OCI-LY3 (cell line): ENCODE results near the gene TUBGCP5.

ENCODE experiments used
- H2AFZ ChIP-seq: fragments of 200-600, 300-600 bp; shearing (Covaris generic); 2 replicates; pipeline ENCODE4 v1.6.0; 2014; ENCODE audit warnings: antibody characterized with exemption, low read depth, low read length
- H3K27ac ChIP-seq: fragments of 200-600, 300-600 bp; sonication (generic); 2 replicates; pipeline ENCODE4 v1.5.1; 2014; ENCODE audit warnings: mild to moderate bottlenecking, low read length, moderate library complexity, mixed read lengths
- H3K27me3 ChIP-seq: fragments of 200-600, 300-600 bp; sonication (generic); 2 replicates; pipeline ENCODE4 v1.6.1; 2014; ENCODE audit warnings: low read depth, low read length, mixed read lengths
- H3K36me3 ChIP-seq: fragments of 200-600, 300-600 bp; sonication (generic); replicated peaks from 2 replicates; pipeline ENCODE3; 2014; ENCODE audit warnings: low read depth, low read length, mixed read lengths
- H3K4me1 ChIP-seq: fragments of 300-600, 200-600 bp; sonication (generic); 2 replicates; pipeline ENCODE4 v1.6.1; 2014; ENCODE audit warnings: low read length, mixed read lengths
- H3K4me2 ChIP-seq: fragments of 200-600, 300-600 bp; sonication (generic); 2 replicates; pipeline ENCODE4 v1.6.1; 2014; ENCODE audit warnings: low read length, mixed read lengths
- H3K4me3 ChIP-seq: fragments of 300-600, 200-600 bp; sonication (generic); 2 replicates; pipeline ENCODE4 v1.5.1; 2014; ENCODE audit warnings: antibody characterized with exemption, mild to moderate bottlenecking, low read length, moderate library complexity
- H3K79me2 ChIP-seq: fragments of 300-600, 200-600 bp; shearing (Covaris generic); 2 replicates; pipeline ENCODE4 v1.6.1; 2014; ENCODE audit warnings: mild to moderate bottlenecking, low read length, mixed read lengths
- H3K9ac ChIP-seq: fragments of 300-600, 200-600 bp; shearing (Covaris generic); 2 replicates; pipeline ENCODE4 v1.6.0; 2014; ENCODE audit warnings: mild to moderate bottlenecking, low read length, moderate library complexity
- H3K9me3 ChIP-seq: fragments of 200-600, 300-600 bp; shearing (Covaris generic); 2 replicates; pipeline ENCODE4 v1.6.1; 2014; ENCODE audit warnings: low read length, mixed read lengths; ENCODE audit not compliant: insufficient read depth
- H4K20me1 ChIP-seq: fragments of 200-600, 300-600 bp; sonication (generic); 2 replicates; pipeline ENCODE4 v1.6.1; 2016; ENCODE audit warnings: low read length, mixed read lengths; ENCODE audit not compliant: insufficient read depth
- EZH2phosphoT487 ChIP-seq: fragments of 200-600 bp; shearing (Covaris generic); IDR thresholded peaks from 2 replicates; pipeline ENCODE4 v1.6.1; 2018; ENCODE audit warnings: antibody characterized with exemption, mixed run types, low read depth
- TF ChIP-seq, protein P1 (sequence below): fragments of 200-600, 300-600 bp; sonication (generic); IDR thresholded peaks from 2 replicates; pipeline ENCODE4 v1.5.1; 2014; ENCODE audit warnings: antibody characterized with exemption, low read length, low read depth

The TUBGCP5 gene

DNA sequence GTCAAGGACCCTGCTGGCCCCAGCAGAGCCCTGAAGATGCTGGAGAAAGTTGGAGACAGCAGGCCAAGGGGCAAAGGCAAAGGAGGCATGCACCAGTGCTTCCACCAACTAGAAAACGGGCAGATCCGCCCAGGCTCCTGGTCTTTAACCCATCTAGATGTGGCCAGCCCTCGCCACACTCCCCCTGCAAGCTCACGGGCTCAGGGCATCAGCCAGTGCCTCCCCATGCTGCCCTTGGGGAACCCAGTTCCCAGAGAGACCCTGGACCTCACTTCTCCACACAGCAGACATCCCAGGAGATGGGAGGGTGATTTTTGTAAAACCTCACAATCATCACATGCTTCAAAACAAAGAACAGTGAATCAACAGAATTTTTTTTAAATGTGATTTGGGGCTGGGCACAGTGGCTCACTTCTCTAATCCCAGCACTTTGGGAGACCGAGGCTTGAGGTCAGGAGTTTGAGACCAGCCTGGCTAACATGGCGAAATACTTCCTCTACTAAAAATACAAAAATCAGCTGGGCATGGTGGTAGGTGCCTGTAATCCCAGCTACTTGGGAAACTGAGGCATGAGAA, 83.7 kb downstream of the TUBGCP5 start:
- peaks cover 4% of the 10 kb centered on the region; the same call in 1 of the 2 replicates for H4K20me1 ChIP-seq
- H2AFZ ChIP-seq, result no peak overlapping the region
- H3K9me3 ChIP-seq, result no peaks in the 10 kb centered on the region
- no peak for TF ChIP-seq EZH2phosphoT487
- TF ChIP-seq, protein P1, sequence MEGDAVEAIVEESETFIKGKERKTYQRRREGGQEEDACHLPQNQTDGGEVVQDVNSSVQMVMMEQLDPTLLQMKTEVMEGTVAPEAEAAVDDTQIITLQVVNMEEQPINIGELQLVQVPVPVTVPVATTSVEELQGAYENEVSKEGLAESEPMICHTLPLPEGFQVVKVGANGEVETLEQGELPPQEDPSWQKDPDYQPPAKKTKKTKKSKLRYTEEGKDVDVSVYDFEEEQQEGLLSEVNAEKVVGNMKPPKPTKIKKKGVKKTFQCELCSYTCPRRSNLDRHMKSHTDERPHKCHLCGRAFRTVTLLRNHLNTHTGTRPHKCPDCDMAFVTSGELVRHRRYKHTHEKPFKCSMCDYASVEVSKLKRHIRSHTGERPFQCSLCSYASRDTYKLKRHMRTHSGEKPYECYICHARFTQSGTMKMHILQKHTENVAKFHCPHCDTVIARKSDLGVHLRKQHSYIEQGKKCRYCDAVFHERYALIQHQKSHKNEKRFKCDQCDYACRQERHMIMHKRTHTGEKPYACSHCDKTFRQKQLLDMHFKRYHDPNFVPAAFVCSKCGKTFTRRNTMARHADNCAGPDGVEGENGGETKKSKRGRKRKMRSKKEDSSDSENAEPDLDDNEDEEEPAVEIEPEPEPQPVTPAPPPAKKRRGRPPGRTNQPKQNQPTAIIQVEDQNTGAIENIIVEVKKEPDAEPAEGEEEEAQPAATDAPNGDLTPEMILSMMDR, result no peak
- no peak overlapping the region for H3K9ac ChIP-seq
- H3K79me2 ChIP-seq, result no peaks in the 10 kb centered on the region
- no peak overlapping the region for H3K27ac ChIP-seq
- no peak overlapping the region for H3K4me3 ChIP-seq
- H3K4me2 ChIP-seq, result no peak overlapping the region
- no peaks in the 10 kb centered on the region for H3K27me3 ChIP-seq
- H3K36me3 ChIP-seq, result no peaks in the 10 kb centered on the region
- peaks cover 5% of the 10 kb centered on the region; the same call in 1 of the 2 replicates for H3K4me1 ChIP-seq

DNA sequence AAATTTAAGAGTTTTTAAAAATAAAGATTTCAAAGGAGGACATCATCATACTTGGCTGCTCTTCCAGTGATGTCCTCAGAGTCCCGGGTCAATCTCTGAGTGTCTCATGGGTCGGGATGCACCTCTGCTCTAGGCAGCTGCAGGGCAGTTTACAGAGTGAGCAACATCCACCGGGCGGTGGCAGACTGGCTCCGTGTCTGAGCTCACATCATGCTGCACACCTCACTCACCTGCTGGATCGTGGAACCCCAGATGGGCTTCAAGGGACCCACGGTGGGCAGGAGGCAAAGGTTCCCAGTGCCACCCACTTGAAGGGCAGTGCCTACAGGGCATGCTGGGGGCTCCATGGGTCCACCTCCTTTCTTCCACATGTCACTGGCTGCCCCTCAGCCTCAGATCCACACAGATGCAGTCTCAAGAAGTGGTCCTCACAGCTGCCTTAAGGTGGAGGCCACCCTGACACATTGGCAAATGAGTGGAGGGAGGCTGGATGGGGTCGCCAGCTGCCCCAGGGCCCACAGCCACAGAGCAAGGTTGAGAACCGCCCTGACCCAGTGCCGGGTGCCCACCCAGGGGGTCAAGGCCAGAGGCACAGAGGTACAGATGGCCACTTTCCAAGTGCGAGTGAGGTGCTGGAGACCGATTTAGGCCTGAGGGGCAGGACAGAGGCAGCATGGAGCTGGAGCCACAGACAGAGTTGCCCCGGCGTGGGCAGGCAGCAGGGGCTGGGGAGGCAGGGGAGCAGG, 84.4 kb downstream of the TUBGCP5 start:
- TF ChIP-seq, protein P1, result no peak
- no peak for TF ChIP-seq EZH2phosphoT487
- Histone ChIP-seq H3K36me3 (no peaks in the 10 kb centered on the region), H4K20me1 (no peaks in the 10 kb centered on the region), H3K9ac (no peak overlapping the region), H2AFZ (no peak overlapping the region), H3K27me3 (no peaks in the 10 kb centered on the region), H3K79me2 (no peaks in the 10 kb centered on the region), H3K27ac (no peak overlapping the region), H3K4me3 (no peak overlapping the region), H3K4me2 (no peak overlapping the region), H3K9me3 (no peaks in the 10 kb centered on the region), H3K4me1 (peaks cover 5% of the 10 kb centered on the region; the same call in 1 of the 2 replicates)

GRCh38 chr15:22954326-22954725, 85.0 kb downstream of the TUBGCP5 start:
- Histone ChIP-seq H4K20me1 (no peaks in the 10 kb centered on the region), H3K4me2 (no peak overlapping the region), H3K36me3 (no peaks in the 10 kb centered on the region), H3K9ac (no peak overlapping the region), H3K27me3 (no peaks in the 10 kb centered on the region), H3K79me2 (no peaks in the 10 kb centered on the region), H2AFZ (no peak overlapping the region), H3K4me1 (peaks cover 5% of the 10 kb centered on the region), H3K4me3 (no peak overlapping the region), H3K27ac (no peak overlapping the region), H3K9me3 (no peaks in the 10 kb centered on the region)
- TF ChIP-seq, protein P1, result no peak
- no peak for TF ChIP-seq EZH2phosphoT487

- Histone ChIP-seq H3K9me3 (no peaks in the 10 kb centered on the region), H4K20me1 (no peaks in the 10 kb centered on the region), H2AFZ (no peak overlapping the region), H3K4me2 (no peak overlapping the region), H3K27ac (no peak overlapping the region), H3K27me3 (no peaks in the 10 kb centered on the region), H3K79me2 (no peaks in the 10 kb centered on the region), H3K4me3 (no peak overlapping the region), H3K4me1 (peaks cover 9% of the 10 kb centered on the region), H3K36me3 (no peaks in the 10 kb centered on the region), H3K9ac (no peak overlapping the region)
- no peak for TF ChIP-seq EZH2phosphoT487
- TF ChIP-seq, protein P1, result no peak
Observed at GRCh38 chr15:22952796-22953579, 86.4 kb downstream of the TUBGCP5 start.
